Endothelial cell of umbilical vein (primary cell): ENCODE measurements around the gene SNRPA. TPM values are rescaled to one million over a fixed set of nuclear protein-coding genes. Genes with fewer than 3 reads are reported as not detected.

Experiments
- BruUV-seq: library from RNA; stranded (reverse); fragments of 400-500 nt; replicated peaks from 2 replicates; lab custom pipeline; 2021; lab: Mats Ljungman, UMichigan
- CTCF ChIA-PET: fragments of 300-600, 350-600 bp; sonication (Branson Sonifier 250); formaldehyde crosslinking; loops from one replicate; lab custom pipeline; 2021; ENCODE audit warnings: antibody characterized with exemption, inconsistent platforms; lab: Charles Lee
- POLR2A ChIA-PET: fragments of 300-600, 350-600 bp; sonication (Branson Sonifier 250); formaldehyde crosslinking; loops from one replicate; lab custom pipeline; 2021; ENCODE audit warnings: antibody characterized with exemption, inconsistent platforms; lab: Charles Lee
- DNase-seq: peaks from one replicate; pipeline ENCODE4 v3.0.0-alpha.2; 2011; ENCODE audit warnings: low read depth, low spot score
- FAIRE-seq: peaks from 2 replicates; lab custom pipeline; 2011; peaks lifted over from hg19 to GRCh38; lab: Jason Lieb, UNC
- H2AFZ ChIP-seq: 2 replicates; pipeline ENCODE4 v1.6.0; 2012; ENCODE audit warnings: low read depth, low read length, control low read depth, inconsistent platforms
- H3K27ac ChIP-seq: 2 replicates; pipeline ENCODE4 v1.5.1; 2011; ENCODE audit warnings: low read depth, mild to moderate bottlenecking, control low read depth, low read length, moderate library complexity; ENCODE audit not compliant: insufficient read depth
- H3K27me3 ChIP-seq, 2 experiments: 2 replicates each; pipeline versions ENCODE4 v1.6.0 to v1.6.1; 2011; ENCODE audit warnings: low read length in 2 of 2, mixed read lengths in 1 of 2; ENCODE audit not compliant: control insufficient read depth in 2 of 2, insufficient read depth in 2 of 2
- H3K36me3 ChIP-seq, 2 experiments: 2 replicates in 1 of 2; 3 replicates in 1 of 2; pipeline ENCODE4 v1.5.1; 2011; ENCODE audit warnings: low read length in 2 of 2, mild to moderate bottlenecking in 1 of 2, moderate library complexity in 1 of 2; ENCODE audit not compliant: control insufficient read depth in 2 of 2, insufficient read depth in 2 of 2; ENCODE audit errors: extremely low read depth in 1 of 2
- H3K4me1 ChIP-seq: 3 replicates; pipeline ENCODE4 v1.5.1; 2011; ENCODE audit warnings: mild to moderate bottlenecking, low read length; ENCODE audit not compliant: control insufficient read depth, insufficient read depth; ENCODE audit errors: extremely low read depth
- H3K4me2 ChIP-seq: 2 replicates; pipeline ENCODE4 v1.6.1; 2011; ENCODE audit warnings: low read length, control low read depth, mixed read lengths; ENCODE audit not compliant: insufficient read depth
- H3K4me3 ChIP-seq, 3 experiments: fragments of 200-600 bp in 1 of 3; sonication (generic), shearing (Covaris generic) in 1 of 3; replicated peaks in 1 of 3; 2 replicates each; pipeline ENCODE4 v1.5.1; 2011 to 2016; ENCODE audit warnings: control low read depth in 3 of 3, low read length in 3 of 3, mild to moderate bottlenecking in 2 of 3, inconsistent platforms in 1 of 3, low read depth in 1 of 3, moderate library complexity in 1 of 3; ENCODE audit not compliant: insufficient read depth in 1 of 3
- H3K79me2 ChIP-seq: 2 replicates; pipeline ENCODE4 v1.6.0; 2012; ENCODE audit warnings: low read length, inconsistent platforms; ENCODE audit not compliant: control insufficient read depth, insufficient read depth
- H3K9ac ChIP-seq: replicated peaks from 2 replicates; pipeline ENCODE3; 2011; ENCODE audit warnings: low read length, control low read depth; ENCODE audit not compliant: insufficient read depth; ENCODE audit errors: extremely low read depth
- H3K9me1 ChIP-seq: replicated peaks from 3 replicates; pipeline ENCODE4 v1.6.0; 2011; ENCODE audit warnings: mild to moderate bottlenecking, low read length; ENCODE audit not compliant: control insufficient read depth, insufficient read depth; ENCODE audit errors: extremely low read depth
- H3K9me3 ChIP-seq: replicated peaks from 2 replicates; pipeline ENCODE4 v1.5.1; 2012; ENCODE audit warnings: low read length, inconsistent platforms; ENCODE audit not compliant: control insufficient read depth, insufficient read depth
- H4K20me1 ChIP-seq: replicated peaks from 2 replicates; pipeline ENCODE3; 2011; ENCODE audit warnings: mild to moderate bottlenecking, low read length; ENCODE audit not compliant: control insufficient read depth, insufficient read depth; ENCODE audit errors: extremely low read depth
- EZH2 ChIP-seq: IDR thresholded peaks from 2 replicates; pipeline ENCODE4 v1.6.1; 2012; ENCODE audit warnings: borderline replicate concordance, low read depth, mild to moderate bottlenecking, moderate library complexity, low read length, inconsistent platforms; ENCODE audit not compliant: severe bottlenecking
- FOS ChIP-seq: IDR thresholded peaks from 2 replicates; pipeline ENCODE4 v1.6.1; 2011; ENCODE audit warnings: mild to moderate bottlenecking, low read length, moderate library complexity, borderline replicate concordance; ENCODE audit not compliant: insufficient read depth
- GATA2 ChIP-seq: IDR thresholded peaks from 2 replicates; pipeline ENCODE4 v1.7.0; 2011; ENCODE audit warnings: low read depth, mild to moderate bottlenecking, moderate library complexity, mixed read lengths, low read length; ENCODE audit not compliant: insufficient read length, insufficient read depth
- JUN ChIP-seq: IDR thresholded peaks from 2 replicates; pipeline ENCODE4 v1.6.1; 2011; ENCODE audit warnings: borderline replicate concordance, low read depth; ENCODE audit not compliant: insufficient read length, insufficient read depth
- MYC ChIP-seq: IDR thresholded peaks from one replicate; pipeline ENCODE4 v1.6.1; 2011; ENCODE audit warnings: mild to moderate bottlenecking, low read depth, low read length
- POLR2A ChIP-seq: IDR thresholded peaks from 2 replicates; pipeline ENCODE4 v1.6.1; 2012; ENCODE audit warnings: low read depth, mild to moderate bottlenecking, control low read depth, low read length
- POLR2AphosphoS5 ChIP-seq: IDR thresholded peaks from 2 replicates; pipeline ENCODE4 v1.6.1; 2012; ENCODE audit warnings: low read depth, mild to moderate bottlenecking, control low read depth, low read length, moderate library complexity; ENCODE audit not compliant: insufficient read depth
- dilution Hi-C: fragments of 300-500 bp; cut with MboI; formaldehyde crosslinking; loops from one replicate; pipeline ENCODE4 v1.15.0; 2019; ENCODE audit warnings: low sequenced_read_pairs; ENCODE audit not compliant: extremely low pct_ligation_motif_present
- intact Hi-C: fragments of 100-400 bp; cut with micrococcal nuclease; formaldehyde crosslinking; loops from one replicate; pipeline ENCODE4 v1.10.0; 2022
- polyA plus RNA-seq, 4 experiments: library from polyadenylated mRNA; depleted of rRNA in 3 of 4; stranded (reverse) in 3 of 4; unstranded in 1 of 4; fragments of >200 nt; gene quantifications; 2 replicates each; pipeline versions ENCODE4 v1.2.1 to v1.2.3, GENCODE V29; 2011 to 2012; ENCODE audit warnings: missing spikeins in 1 of 4
- total RNA-seq: library from RNA; stranded (reverse); gene quantifications from 2 replicates; pipeline ENCODE4 v1.2.3, GENCODE V29; 2021
- TF ChIP-seq, protein P1 (sequence below): IDR thresholded peaks from 2 replicates; pipeline ENCODE4 v1.6.1; 2011; ENCODE audit not compliant: insufficient read depth, insufficient read length
- TF ChIP-seq, protein P2 (sequence below), 2 donors: IDR thresholded peaks; 1 replicate in 1 of 2; 2 replicates in 1 of 2; pipeline ENCODE4 v1.5.1; 2011; ENCODE audit warnings: low read length in 2 of 2, mild to moderate bottlenecking in 2 of 2, moderate library complexity in 2 of 2, control low read depth in 1 of 2, inconsistent platforms in 1 of 2, low read depth in 1 of 2; ENCODE audit not compliant: insufficient read depth in 1 of 2; ENCODE audit errors: extremely low read depth in 1 of 2

The SNRPA gene
- total and polyA plus RNA-seq, 2 donors (not counting 3 experiments of a cell fraction or from before 2014, with no cell fraction given): 84.6 to 131 TPM

DNA sequence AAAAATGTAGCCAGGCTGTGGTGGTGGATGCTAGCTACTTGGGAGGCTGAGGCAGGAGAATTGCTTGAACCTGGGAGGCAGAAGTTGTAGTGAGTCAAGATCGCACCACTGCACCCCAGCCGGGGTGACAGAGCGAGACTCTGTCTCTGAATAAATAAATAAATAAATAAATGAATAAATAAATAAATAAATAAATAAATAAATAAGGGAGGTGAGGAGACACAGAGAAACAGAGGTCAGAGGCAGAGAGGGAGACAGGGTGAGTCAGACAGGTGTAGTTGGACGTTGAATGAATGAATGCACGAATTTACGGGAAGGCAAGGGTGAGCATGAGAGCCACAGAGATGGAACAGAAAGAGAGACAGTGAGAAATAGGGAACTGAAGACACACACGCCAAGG lies 30.1 kb downstream of the SNRPA start:
- H3K9ac ChIP-seq: no peak overlapping the region
- no peak overlapping the region for H3K27ac ChIP-seq
- no peak overlapping the region for H2AFZ ChIP-seq
- no peaks in the 10 kb centered on the region for H3K9me3 ChIP-seq
- H3K4me3 ChIP-seq: no peak overlapping the region
- no peaks in the 10 kb centered on the region for H3K9me1 ChIP-seq
- ChIA-PET POLR2A (interaction anchor here (0.6 kb wide), 1 partner anchor 15 kb away, joined by 3 read pairs; no protein-coding TSS in a partner anchor), CTCF (no interaction called here)
- TF ChIP-seq POLR2AphosphoS5 (no peak), FOS (no peak), EZH2 (no peak), POLR2A (no peak), GATA2 (no peak), JUN (no peak), MYC (no peak)
- TF ChIP-seq, protein P1, sequence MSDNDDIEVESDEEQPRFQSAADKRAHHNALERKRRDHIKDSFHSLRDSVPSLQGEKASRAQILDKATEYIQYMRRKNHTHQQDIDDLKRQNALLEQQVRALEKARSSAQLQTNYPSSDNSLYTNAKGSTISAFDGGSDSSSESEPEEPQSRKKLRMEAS: no peak
- TF ChIP-seq, protein P2, sequence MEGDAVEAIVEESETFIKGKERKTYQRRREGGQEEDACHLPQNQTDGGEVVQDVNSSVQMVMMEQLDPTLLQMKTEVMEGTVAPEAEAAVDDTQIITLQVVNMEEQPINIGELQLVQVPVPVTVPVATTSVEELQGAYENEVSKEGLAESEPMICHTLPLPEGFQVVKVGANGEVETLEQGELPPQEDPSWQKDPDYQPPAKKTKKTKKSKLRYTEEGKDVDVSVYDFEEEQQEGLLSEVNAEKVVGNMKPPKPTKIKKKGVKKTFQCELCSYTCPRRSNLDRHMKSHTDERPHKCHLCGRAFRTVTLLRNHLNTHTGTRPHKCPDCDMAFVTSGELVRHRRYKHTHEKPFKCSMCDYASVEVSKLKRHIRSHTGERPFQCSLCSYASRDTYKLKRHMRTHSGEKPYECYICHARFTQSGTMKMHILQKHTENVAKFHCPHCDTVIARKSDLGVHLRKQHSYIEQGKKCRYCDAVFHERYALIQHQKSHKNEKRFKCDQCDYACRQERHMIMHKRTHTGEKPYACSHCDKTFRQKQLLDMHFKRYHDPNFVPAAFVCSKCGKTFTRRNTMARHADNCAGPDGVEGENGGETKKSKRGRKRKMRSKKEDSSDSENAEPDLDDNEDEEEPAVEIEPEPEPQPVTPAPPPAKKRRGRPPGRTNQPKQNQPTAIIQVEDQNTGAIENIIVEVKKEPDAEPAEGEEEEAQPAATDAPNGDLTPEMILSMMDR (IDR thresholded peaks at IDR 0.05; ENCODE audit: extremely low read depth in 1 of 2, insufficient read depth in 1 of 2, low read depth in 1 of 2, low read length in 2 of 2): no peak
- FAIRE-seq (no peak), DNase-seq (no peak)
- intact Hi-C loops: no loop called here
- no TSS peak for BruUV-seq
- no peaks in the 10 kb centered on the region for H4K20me1 ChIP-seq
- peaks cover 17% of the 10 kb centered on the region for H3K4me1 ChIP-seq
- H3K27me3 ChIP-seq: no peaks in the 10 kb centered on the region
- H3K4me2 ChIP-seq: no peak overlapping the region
- no peaks in the 10 kb centered on the region for H3K79me2 ChIP-seq
- H3K36me3 ChIP-seq: no peaks in the 10 kb centered on the region
- dilution Hi-C loops: no loop called here
